PC-3 (cell line): ENCODE results near the gene CLIP1. TPM values are rescaled to one million over a fixed set of nuclear protein-coding genes. Genes with fewer than 3 reads are reported as not detected.
A peak's percentile ranks its signal among the peaks of the same experiment; 100 is the strongest.
"Not testable (repeated sequence)": the region's sequence is repeated elsewhere in the genome, so short reads cannot be mapped to it uniquely, and the experiment has no call there.

Experiments used
- ATAC-seq: fragments of 200-7000 bp; cut with Tn5 transposase; 2 replicates; pipeline ENCODE4 v1.9.1; 2020; ENCODE audit warnings: mild to moderate bottlenecking, moderate library complexity
- BruUV-seq: library from RNA; stranded (reverse); fragments of 400-500 nt; replicated peaks from 2 replicates; lab custom pipeline; 2021; lab: Mats Ljungman, UMichigan
- CTCF ChIA-PET: fragments of 300-600 bp; sonication (Branson Sonifier 250); formaldehyde crosslinking; loops from one replicate; lab custom pipeline; 2022; ENCODE audit warnings: antibody characterized with exemption; lab: Charles Lee
- POLR2A ChIA-PET: fragments of 300-600 bp; sonication (Branson Sonifier 250); formaldehyde crosslinking; loops from one replicate; lab custom pipeline; 2022; ENCODE audit warnings: antibody characterized with exemption; ENCODE audit not compliant: unreplicated experiment; lab: Charles Lee
- DNase-seq: peaks from one replicate; pipeline ENCODE4 v3.0.0-alpha.2; 2015
- H2AFZ ChIP-seq: fragments of 300-600 bp; sonication (generic); 2 replicates; pipeline ENCODE4 v1.6.0; 2016; ENCODE audit warnings: antibody characterized with exemption, low read length
- H3F3A ChIP-seq: fragments of 300-600 bp; sonication (generic); one replicate; pipeline ENCODE4 v1.6.0; 2017; ENCODE audit warnings: antibody characterized with exemption, low read length, control low read depth, mild to moderate bottlenecking; ENCODE audit not compliant: unreplicated experiment
- H3K27ac ChIP-seq: fragments of 300-600 bp; sonication (generic); 2 replicates; pipeline ENCODE4 v1.5.1; 2016; ENCODE audit warnings: mild to moderate bottlenecking, low read length
- H3K27me3 ChIP-seq: fragments of 300-600 bp; sonication (generic); 2 replicates; pipeline ENCODE4 v1.6.1; 2016; ENCODE audit warnings: low read length, mixed read lengths
- H3K36me3 ChIP-seq: fragments of 300-600 bp; sonication (generic); 2 replicates; pipeline ENCODE4 v1.6.1; 2016; ENCODE audit warnings: low read depth, mixed run types, low read length, mixed read lengths
- H3K4me1 ChIP-seq: fragments of 300-600 bp; sonication (generic); 2 replicates; pipeline ENCODE4 v1.5.1; 2016; ENCODE audit warnings: low read length; ENCODE audit not compliant: insufficient read depth
- H3K4me2 ChIP-seq: fragments of 300-600 bp; sonication (generic); 2 replicates; pipeline ENCODE4 v1.6.0; 2016; ENCODE audit warnings: low read length
- H3K4me3 ChIP-seq: fragments of 300-600 bp; sonication (generic); 2 replicates; pipeline ENCODE4 v1.5.1; 2016; ENCODE audit warnings: mild to moderate bottlenecking, low read length, mixed read lengths
- H3K79me2 ChIP-seq: fragments of 300-600 bp; sonication (generic); 2 replicates; pipeline ENCODE4 v1.6.1; 2017; ENCODE audit warnings: low read length, mixed read lengths
- H3K9ac ChIP-seq: fragments of 300-600 bp; sonication (generic); 2 replicates; pipeline ENCODE4 v1.6.0; 2016; ENCODE audit warnings: mild to moderate bottlenecking, low read length
- H3K9me2 ChIP-seq: fragments of 300-600 bp; sonication (generic); replicated peaks from 2 replicates; pipeline ENCODE4 v1.6.1; 2016; ENCODE audit warnings: mixed run types, low read length, mixed read lengths
- H3K9me3 ChIP-seq: fragments of 300-600 bp; sonication (generic); 2 replicates; pipeline ENCODE4 v1.6.1; 2016; ENCODE audit warnings: low read length, mixed read lengths
- H4K20me1 ChIP-seq: fragments of 300-600 bp; sonication (generic); 2 replicates; pipeline ENCODE4 v1.6.1; 2016; ENCODE audit warnings: low read length, mixed read lengths
- EZH2 ChIP-seq: fragments of 300-600 bp; sonication (generic); IDR thresholded peaks from one replicate; pipeline ENCODE4 v1.6.1; 2017; ENCODE audit warnings: antibody characterized with exemption, mild to moderate bottlenecking, low read length; ENCODE audit not compliant: unreplicated experiment
- EZH2phosphoT487 ChIP-seq: fragments of 300-600 bp; sonication (generic); IDR thresholded peaks from 2 replicates; pipeline ENCODE4 v1.6.1; 2018; ENCODE audit warnings: mild to moderate bottlenecking, antibody characterized with exemption, low read length, borderline replicate concordance
- intact Hi-C: fragments of 100-400 bp; cut with micrococcal nuclease; formaldehyde crosslinking; loops from 2 replicates; pipeline ENCODE4 v1.9.0; 2023
- total RNA-seq: library from RNA; depleted of rRNA; stranded (reverse); fragments of >200 nt; gene quantifications from 2 replicates; pipeline ENCODE4 v1.2.3, GENCODE V29; 2014
- TF ChIP-seq, protein P1 (sequence below): fragments of 300-600 bp; sonication (generic); conservative IDR thresholded peaks from 2 replicates; pipeline ENCODE4 v1.5.1; 2017; ENCODE audit warnings: antibody characterized with exemption, low read depth, mild to moderate bottlenecking, low read length

CLIP1 gene
- total RNA-seq, 1 experiment from 2014 or later, result 46.4 TPM

GRCh38 chr12:122467983-122468382 is 45.5 kb upstream of the CLIP1 start:
- Histone ChIP-seq H3F3A (peaks cover 3% of the 10 kb centered on the region), H3K27ac (no peak overlapping the region), H3K36me3 (peaks cover 7% of the 10 kb centered on the region), H3K79me2 (no peaks in the 10 kb centered on the region), H3K9me2 (no peaks in the 10 kb centered on the region), H3K4me3 (no peak overlapping the region), H3K9me3 (no peaks in the 10 kb centered on the region), H3K27me3 (no peaks in the 10 kb centered on the region), H3K9ac (no peak overlapping the region), H3K4me1 (peaks cover 19% of the 10 kb centered on the region), H4K20me1 (no peaks in the 10 kb centered on the region), H2AFZ (no peak overlapping the region), H3K4me2 (no peak overlapping the region)
- intact Hi-C loops, result no loop called here
- DNase-seq (no peak), ATAC-seq (no peak)
- no peak for TF ChIP-seq EZH2
- BruUV-seq, result no TSS peak
- CTCF ChIA-PET, result interaction anchor here (1.0 kb wide), 1 partner anchor 69 kb away, joined by 4 read pairs; no protein-coding TSS in a partner anchor
- POLR2A ChIA-PET, result no interaction called here

DNA sequence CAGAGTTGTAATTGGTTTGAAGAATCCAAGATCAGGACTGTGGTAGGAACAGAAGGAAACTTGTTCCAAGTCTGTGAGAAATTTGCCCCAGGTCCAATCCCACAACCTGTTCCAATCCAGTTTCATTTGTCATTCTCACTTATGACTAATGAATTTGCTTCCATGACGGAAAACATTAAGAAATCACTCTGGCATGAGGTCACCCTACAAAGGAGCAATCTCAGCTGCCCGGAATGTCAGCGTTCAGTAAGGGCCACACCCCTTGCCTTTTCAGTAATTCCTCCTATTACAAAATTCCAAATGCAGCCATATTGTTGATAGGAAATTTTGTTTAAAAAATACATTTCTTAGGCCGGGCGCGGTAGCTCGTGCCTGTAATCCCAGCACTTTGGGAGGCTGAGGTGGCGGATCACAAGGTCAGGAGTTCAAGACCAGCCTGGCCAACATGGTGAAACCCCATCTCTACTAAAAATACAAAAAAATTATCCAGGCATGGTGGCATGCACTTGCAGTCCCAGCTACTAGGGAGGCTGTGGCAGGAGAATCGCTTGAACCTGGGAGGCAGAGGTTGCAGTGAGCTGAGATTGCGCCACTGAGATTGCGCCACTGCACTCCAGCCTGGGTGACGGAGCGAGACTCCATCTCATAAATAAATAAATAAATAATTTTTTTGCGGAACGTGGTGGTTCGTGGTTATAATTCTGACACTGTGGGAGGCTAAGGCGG is 42.0 kb upstream of the CLIP1 start:
- not testable (repeated sequence) for H3K36me3 ChIP-seq

DNA sequence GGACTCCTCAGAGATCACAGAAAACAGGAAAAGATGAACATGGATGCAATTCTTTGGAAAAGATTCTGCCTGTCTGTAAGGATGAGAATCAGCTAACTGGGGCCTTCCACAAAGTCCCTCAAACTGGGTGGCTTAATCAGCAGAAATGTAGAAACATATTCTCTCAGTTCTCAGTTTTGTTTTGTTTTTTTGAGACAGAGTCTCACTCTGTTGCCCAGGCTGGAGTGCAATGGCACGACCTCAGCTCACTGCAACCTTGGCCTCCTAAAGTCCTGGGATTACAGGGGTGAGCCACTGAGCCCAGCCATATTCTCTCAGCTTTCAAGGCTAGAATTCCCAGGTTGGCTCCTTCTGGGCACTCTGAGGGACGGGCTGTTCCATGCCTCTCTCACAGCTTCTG is 38.2 kb upstream of the CLIP1 start:
- POLR2A ChIA-PET, result no interaction called here
- BruUV-seq, result no TSS peak
- no peak overlapping the region for H3K27ac ChIP-seq

More for the DNA sequence above, 42.0 kb upstream of the CLIP1 start:
- H3K4me2 ChIP-seq, result peak overlapping the region; percentile 38
- BruUV-seq, H3K9me2 ChIP-seq, POLR2A ChIA-PET, H3K79me2 ChIP-seq, H3K9me3 ChIP-seq, H4K20me1 ChIP-seq, H3F3A ChIP-seq, CTCF ChIA-PET, H3K27me3 ChIP-seq, H3K4me3 ChIP-seq: not testable (repeated sequence)
- H3K27ac ChIP-seq, result peak overlapping the region; percentile 92
- DNase-seq, result peak; percentile 95
- intact Hi-C loops, result loop anchor here (1.0 kb wide), 1 partner anchor 43 kb away; no protein-coding TSS in a partner anchor
- peaks cover 27% of the 10 kb centered on the region for H3K4me1 ChIP-seq
- peak; percentile 64 for ATAC-seq
- H2AFZ ChIP-seq, result peak overlapping the region; percentile 62
- H3K9ac ChIP-seq, result peak overlapping the region; percentile 59

More for the DNA sequence above, 38.2 kb upstream of the CLIP1 start:
- peaks cover 22% of the 10 kb centered on the region for H3K4me1 ChIP-seq
- no peak overlapping the region for H2AFZ ChIP-seq
- no peaks in the 10 kb centered on the region for H3K9me3 ChIP-seq
- H3K36me3 ChIP-seq, result no peaks in the 10 kb centered on the region
- H3K4me3 ChIP-seq, result no peak overlapping the region
- no peaks in the 10 kb centered on the region for H3K79me2 ChIP-seq
- no peaks in the 10 kb centered on the region for H3F3A ChIP-seq
- CTCF ChIA-PET, result no interaction called here
- DNase-seq, result no peak
- no peak for TF ChIP-seq EZH2
- TF ChIP-seq, protein P1, sequence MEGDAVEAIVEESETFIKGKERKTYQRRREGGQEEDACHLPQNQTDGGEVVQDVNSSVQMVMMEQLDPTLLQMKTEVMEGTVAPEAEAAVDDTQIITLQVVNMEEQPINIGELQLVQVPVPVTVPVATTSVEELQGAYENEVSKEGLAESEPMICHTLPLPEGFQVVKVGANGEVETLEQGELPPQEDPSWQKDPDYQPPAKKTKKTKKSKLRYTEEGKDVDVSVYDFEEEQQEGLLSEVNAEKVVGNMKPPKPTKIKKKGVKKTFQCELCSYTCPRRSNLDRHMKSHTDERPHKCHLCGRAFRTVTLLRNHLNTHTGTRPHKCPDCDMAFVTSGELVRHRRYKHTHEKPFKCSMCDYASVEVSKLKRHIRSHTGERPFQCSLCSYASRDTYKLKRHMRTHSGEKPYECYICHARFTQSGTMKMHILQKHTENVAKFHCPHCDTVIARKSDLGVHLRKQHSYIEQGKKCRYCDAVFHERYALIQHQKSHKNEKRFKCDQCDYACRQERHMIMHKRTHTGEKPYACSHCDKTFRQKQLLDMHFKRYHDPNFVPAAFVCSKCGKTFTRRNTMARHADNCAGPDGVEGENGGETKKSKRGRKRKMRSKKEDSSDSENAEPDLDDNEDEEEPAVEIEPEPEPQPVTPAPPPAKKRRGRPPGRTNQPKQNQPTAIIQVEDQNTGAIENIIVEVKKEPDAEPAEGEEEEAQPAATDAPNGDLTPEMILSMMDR, result no peak
- TF ChIP-seq EZH2phosphoT487, result no peak
- no peak for ATAC-seq
- no peak overlapping the region for H3K9ac ChIP-seq
- no peaks in the 10 kb centered on the region for H3K27me3 ChIP-seq
- H4K20me1 ChIP-seq, result no peaks in the 10 kb centered on the region
- no peak overlapping the region for H3K4me2 ChIP-seq
- no peaks in the 10 kb centered on the region for H3K9me2 ChIP-seq
- intact Hi-C loops, result no loop called here
